Kasumi-1 (cell line): ENCODE data around the gene TIMM23.
"Not testable (repeated sequence)": the region's sequence is repeated elsewhere in the genome, so short reads cannot be mapped to it uniquely, and the experiment has no call there.

ENCODE experiments used
- DNase-seq, 2 experiments: peaks; one replicate each; lab custom pipeline; 2025; lab: John Stamatoyannopoulos, UW

Gene TIMM23, protein sequence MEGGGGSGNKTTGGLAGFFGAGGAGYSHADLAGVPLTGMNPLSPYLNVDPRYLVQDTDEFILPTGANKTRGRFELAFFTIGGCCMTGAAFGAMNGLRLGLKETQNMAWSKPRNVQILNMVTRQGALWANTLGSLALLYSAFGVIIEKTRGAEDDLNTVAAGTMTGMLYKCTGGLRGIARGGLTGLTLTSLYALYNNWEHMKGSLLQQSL

DNA sequence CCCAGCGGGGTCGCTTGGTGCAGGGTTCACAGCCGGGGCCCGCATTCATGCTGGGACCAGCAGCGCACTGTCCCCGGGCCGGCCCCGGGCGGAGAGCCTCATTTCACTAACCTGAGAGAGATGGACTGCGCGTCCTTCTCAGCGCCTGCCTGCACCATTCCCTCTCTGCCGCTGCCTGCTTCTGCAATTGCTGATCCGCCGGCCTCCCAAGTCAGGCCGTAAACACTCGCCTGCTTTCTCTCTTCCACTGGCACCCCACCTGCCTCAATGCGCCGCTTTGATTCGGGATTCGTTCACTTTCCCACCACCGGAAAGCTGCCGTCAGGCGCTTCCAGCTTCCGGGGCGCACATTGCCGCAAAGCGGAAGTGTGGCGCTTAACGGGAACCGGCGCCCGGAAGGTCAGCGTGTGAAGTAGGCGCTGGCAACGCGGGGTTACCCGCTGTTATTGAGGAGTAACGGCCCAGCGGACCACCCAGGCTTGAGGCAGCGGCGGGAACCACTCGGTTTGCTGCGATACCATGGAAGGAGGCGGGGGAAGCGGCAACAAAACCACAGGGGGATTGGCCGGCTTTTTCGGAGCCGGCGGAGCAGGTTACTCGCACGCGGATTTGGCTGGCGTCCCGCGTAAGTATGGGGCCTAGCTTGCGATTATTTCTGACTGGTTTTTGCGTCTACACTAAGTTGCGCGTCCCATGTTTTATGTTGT lies at the start of gene TIMM23:
TIMM23 (plus strand) TSS at position 384 of the 707 bp plus-strand sequence; CDS start at position 520, 136 bp downstream.
- peak; percentile 81 to 89 for DNase-seq

DNA sequence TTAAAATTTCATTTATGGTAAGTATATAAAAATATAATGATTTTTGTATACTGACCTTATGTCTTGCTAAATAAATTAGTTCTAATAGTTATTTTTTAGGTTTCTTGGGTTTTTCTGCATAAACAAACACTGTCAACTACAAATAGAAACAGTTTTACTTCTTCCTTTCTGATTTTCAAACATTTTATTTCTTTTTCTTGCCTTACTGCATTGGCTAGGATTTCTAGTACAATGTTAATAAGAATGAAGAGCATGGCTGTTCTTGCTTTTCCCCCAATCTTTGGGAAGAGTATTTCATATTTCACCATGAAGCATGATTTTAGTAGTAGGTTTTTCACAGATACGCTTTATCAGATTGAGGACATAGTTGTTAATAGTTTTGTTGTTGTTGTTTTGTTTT lies 45.5 kb upstream of the TIMM23 start:
- DNase-seq = not testable (repeated sequence)

DNA sequence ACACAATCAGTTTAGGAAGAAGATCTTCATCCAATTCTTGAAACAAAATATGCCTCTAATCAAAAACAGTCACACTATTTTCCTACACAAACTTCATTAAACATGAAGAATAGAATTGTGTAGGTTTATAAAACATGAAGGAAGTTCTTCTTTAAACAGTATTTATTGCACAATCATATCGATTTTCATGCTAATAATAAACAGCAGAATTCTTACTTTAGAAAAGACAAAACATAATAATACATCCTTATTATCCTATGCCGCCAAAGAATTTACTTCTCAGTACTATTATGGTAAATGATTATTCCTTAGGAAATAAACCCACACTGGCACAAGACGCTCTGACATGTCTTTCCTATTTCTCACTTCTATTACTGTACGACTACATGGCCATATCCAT lies 41.0 kb upstream of the TIMM23 start:
- DNase-seq = not testable (repeated sequence)

DNA sequence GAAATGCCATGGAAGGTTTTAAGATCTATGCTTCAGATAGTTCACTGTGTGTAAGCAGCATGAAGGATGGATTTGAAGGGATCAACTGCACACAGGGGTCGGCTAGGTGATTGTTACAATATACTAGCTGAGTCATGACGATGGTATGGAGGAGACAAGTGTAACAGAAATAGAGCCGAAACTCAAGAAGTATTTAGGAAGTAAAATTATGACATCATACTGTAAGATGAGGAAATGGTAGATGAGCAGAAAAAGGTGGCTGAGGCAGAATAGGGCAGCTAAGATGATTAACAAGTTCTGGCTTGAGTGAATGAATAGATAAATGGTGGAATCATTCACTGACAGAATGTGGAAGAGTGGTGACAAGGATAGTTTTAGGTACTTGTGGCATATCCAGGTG lies 37.5 kb upstream of the TIMM23 start:
- not testable (repeated sequence) for DNase-seq

DNA sequence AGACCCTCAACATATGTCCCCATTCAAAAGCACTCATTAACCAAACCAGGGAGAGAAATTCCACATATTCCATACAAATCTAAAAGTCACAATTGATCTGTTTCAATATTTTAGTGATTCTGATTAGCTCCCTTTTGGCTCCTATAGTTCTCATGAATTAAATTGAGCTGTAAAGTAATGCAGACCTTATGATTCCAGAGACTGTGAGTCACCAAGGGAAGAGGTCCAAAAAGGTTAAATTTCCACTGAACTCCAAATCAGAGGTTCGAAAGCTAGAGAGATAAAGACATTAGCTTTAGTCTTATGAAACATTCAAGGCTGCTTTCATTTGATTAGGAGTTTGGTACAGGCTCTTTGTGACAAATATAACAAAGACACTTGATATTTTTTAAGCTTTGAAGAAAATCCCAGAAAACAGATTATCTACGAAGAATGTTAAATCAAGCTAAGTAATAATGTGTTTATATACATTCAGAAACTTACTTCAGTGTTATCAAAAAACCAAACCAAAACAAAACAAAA lies 33.1 kb upstream of the TIMM23 start:
- DNase-seq = not testable (repeated sequence)

DNA sequence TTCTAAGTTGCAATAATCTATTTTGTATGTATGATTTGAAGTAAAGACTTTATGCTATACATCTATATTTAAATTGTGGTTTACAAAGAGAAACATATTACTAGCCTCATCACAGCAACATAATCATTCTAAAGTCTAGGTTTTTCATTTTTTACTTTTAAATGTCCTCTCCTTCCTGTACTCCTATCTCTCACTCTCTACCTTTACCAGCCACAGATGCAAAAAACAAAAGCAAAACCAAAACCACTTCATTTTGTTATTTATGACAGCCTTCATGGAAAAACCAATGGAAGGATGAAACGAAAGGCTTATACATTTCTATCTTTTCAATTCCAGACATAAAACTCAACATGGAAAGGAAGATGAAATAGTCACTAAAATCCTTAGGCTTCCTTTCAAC lies 31.1 kb upstream of the TIMM23 start:
- not testable (repeated sequence) for DNase-seq

DNA sequence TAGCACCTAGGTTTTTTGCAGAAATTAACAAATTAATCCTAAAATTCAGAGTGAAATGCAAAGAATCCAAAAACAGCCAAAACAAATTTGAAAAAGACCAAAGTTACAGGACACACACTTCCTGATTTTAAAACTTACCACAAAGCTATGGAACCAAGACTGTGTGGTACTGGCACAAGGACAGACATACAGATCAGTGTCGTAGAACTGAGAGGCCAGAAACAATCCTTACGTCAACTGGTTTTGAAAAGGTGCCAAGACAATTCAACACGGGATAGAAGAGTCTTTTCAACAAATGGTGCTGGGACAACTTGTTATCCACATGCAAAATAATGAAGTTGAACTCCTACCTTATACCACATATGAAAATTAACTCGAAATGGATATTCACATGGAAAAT lies 26.8 kb upstream of the TIMM23 start:
- peak in 1 of 2 experiments; percentile 6 for DNase-seq

DNA sequence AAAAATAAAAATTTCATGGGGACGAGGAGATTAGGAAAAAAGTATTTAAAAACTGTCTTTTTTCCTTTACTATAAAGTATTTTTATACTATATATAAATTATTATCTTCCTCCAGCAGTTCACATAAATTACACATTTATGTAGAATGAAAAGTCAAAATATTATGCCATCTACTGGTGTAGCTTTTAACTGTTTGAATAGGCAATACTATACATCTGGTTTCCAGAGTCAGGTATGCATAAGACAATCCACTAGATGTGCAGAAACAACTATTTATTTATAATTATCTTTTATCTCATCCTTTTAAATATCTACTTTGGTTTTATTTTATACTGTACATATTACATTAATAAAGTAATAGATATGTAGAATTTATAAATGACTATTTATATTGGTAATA lies 24.9 kb upstream of the TIMM23 start:
- peak; percentile 1 to 5 for DNase-seq

DNA sequence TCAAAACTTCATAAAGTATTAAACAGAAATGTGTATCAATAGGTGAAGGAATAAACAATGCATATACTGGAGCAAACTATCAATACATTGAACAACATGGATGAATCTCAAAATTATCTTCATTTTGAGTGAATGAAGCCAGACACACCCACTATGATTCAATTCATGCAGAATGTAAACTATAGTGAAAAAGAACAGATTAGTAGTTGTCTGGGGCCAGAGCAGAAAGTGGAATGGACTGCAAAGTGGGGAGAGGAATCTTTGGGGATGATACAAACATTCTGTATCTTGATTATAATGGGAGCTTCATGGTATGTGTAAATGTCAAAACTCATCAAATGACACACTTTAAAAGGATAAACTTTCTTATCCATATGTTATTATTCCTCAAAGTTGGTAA lies 23.5 kb upstream of the TIMM23 start:
- not testable (repeated sequence) for DNase-seq

DNA sequence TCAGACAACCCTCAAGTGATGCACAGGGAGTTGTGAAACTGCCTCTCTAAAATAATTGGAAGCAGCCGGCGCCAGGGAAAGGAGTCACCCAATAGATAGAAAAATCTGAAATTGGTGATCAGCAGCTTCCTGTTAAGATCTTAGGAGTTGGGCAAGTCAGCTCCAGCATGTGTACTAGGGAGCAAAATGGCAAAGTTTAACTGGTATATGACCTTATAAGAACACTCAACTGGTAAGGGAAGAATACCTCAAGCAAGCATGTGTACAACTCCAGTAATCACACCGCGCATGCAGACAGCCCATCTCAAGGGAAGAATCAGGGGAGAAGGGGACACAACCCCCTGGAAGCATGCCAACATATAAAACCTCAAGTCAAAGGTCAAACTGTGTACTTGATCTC lies 17.9 kb upstream of the TIMM23 start:
- DNase-seq = not testable (repeated sequence)

DNA sequence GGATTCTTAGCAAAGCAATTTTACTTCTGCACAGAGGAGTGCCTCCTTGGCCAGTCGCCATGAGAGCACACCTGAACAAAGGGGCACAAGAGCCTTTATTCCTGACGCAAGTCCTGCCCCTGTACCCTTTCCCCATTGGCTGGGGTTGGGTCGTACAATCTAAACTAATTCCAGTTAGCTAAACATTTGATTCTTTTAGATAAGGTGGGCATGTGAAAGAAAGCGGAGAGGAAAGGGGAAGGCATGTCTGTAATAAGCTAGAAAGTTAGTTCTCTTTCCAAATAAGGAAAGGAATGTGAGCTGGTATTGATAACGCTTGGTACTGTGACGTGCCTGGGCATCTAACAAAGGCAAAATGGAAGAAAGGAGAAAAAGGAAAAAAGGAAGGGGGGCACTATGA lies 15.7 kb upstream of the TIMM23 start:
- not testable (repeated sequence) for DNase-seq

DNA sequence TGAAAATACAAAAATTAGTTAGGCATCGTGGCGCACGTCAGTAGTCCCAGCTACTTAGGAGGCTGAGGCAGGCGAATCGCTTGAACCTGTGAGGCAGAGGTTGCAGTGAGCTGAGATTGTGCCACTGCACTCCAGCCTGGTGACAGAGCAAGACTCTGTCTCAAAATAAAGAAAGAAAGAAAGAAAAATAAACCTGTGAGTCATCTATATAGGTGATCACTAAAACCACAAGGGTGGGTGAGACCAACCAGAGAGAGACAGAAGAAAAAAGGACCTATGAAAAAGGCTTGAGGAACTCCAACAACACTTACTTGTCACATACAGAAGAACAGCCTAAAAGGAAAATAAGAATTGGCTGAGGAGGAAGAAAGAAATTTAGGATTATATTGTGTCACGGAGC lies 14.4 kb upstream of the TIMM23 start:
- not testable (repeated sequence) for DNase-seq

DNA sequence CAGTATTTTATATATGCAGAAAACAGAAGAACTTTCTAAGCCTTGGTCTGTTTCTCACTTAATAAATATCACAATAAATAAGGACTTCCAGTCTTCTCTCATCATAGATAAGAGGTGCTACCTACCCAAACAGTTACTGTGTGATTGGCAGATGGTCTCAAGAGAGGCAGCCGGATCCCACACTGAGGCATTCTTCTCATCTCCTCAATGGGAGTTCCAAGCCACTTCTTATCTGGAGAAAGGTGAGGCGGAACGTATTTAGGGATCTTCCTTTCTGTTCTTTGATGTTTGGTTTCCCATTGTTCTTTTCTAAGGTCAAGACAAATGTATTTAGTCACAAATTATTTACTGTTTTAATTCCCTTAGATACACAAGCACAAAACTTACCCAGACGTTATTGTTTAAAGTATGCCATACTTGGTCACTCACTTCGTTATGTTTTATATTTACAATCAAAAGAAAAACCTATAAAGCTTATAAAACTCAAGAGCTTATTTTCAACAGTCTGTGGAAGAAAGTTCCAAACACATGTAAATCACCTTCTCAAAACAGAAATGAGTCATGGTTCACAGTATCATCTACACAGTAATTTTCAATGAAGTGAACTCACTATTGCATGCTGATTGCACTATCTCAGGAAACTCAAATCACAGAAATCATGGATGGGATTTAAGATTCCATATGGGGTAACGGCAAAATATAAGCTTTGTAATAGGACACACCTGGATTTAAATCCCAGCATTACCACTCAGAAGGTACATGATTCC lies 9.4 kb upstream of the TIMM23 start:
- not testable (repeated sequence) for DNase-seq

DNA sequence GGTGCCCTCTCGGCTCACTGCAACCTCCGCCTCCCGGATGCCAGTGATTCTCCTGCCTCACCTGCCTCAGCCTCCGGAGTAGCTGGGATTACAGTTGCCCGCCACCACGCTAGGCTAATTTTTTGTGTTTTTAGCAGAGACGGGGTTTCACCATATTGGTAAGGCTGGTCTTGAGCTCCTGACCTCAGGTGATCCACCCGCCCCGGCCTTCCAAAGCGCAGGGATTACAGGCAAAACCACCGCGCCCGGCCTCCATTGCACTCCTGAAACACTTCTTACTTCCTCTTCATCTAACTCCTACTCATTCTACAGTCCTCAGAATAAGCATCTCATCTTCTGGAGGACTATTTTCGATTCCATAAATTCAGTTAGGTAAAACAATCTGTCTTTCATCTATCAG lies 1.3 kb upstream of the TIMM23 start:
- not testable (repeated sequence) for DNase-seq

DNA sequence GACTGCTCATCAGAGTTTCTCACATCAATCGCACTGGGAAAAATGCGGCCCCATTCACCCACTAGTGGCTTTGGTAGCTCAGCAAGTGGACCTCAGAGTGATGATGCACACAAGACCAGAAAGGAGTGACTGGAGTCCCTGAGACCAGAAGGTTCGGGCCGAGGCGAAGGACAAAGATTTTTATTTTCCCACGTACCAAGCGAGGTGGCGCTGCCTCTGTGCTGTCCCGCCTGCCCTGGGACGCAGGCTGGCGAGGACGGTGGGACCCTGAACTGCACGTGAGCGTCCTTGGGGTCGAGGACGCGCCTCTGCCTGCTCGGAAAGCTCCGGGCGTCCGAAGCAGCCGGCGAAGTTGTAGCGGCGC lies 565 bp upstream of the TIMM23 start:
- DNase-seq = peak in 1 of 2 experiments; percentile 7

DNA sequence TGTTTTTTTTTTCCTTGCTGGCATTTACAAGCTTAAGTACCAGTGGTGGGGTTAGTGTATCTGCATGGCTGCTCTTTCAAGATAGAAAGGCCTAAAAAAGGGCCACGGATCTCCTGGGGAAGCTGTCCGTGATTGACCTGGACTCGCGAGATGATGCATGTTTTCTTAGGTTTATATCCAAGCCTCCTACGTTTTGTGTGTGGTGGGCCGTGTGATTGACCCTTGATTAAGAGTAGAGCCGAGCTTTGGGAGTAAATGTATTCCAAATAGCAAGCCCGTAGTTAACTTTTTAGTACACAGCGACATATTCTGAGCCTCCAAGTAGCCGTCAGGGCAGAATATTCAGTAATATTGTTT lies 502 bp downstream of the TIMM23 start:
- DNase-seq = peak; percentile 8 to 9

DNA sequence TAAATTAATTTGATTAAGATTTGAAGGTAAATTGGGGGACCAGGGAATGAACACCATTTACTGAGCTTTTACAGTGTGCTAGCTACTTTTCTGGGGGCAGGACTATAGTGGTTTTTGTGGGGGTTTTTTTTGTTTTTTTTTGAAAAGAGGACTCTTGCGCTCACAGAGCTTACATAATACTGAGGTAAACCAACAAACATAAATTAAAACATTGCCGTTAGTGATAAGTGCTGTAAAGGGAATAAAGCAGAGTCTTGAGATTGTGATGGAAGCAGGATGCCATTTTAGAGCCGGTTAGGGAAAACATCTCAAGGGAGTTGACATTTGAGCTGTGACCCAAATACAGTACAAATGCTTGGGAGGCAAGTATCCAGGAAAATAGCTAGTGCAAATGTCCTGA lies 1.8 kb downstream of the TIMM23 start:
- DNase-seq = not testable (repeated sequence)

DNA sequence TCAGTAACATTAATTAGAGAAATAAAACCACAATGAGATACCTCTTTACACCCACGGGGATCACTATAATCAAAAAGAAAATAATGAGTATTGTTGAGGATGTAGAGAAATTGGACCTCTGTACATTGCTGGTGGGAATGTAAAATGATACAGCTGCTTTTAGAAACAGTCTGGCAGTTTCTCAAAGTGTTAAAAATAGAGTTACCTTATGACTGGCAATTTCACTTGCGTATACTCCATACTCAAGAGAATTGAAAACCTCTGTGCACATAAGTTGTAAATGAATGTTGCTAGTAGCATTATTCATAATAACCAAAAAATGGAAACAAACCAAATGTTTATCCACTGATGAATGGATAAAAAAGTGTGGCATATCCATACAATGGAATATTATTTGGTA lies 6.3 kb downstream of the TIMM23 start:
- DNase-seq = not testable (repeated sequence)

DNA sequence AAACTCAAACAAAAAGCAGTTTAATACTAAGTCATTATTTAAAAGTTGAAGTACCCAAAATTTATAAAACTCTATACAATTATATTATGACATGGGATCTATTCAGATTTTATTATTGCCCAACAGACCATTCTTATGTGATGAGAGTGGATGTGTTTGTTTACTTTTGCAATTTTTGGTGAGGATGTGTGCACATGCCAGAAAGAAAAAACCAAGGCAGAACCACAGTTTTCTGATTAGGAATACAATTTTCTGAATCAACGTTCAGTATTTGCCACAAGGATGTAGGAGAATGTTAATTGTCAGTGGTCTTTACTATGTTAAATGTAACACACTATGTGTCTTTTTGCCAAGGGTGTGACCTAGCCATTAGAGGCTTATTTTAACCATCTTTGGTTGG lies 9.1 kb downstream of the TIMM23 start:
- DNase-seq = not testable (repeated sequence)

DNA sequence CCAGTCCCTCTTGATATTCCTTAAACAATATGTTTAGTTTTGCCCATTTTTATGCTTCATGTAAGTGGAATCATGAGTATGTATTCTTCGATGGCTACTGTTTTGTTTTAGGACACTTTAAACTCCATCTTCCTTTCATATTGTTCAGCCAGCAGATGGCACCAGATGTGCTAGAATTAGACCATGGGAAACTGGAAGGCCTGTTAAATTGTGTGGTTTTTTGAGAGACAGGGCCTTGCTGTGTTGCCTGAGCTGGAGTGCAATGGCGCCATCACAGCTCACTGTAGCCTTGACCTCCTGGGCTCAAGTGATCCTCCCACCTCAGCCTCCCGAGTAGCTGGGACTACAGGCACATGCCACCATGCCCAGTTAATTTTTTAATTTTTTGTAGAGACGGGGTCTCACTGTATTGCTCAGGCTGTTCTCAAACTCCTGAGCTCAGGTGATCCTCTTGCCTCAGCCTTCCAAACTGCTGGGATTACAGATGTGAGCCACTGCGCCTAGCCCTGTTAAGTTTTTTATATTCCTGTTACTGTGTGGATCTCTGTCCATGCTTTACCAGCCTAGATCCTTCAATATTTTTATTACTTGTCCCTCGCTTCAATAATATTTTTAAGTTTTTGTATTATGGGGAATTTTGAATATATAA lies 11.4 kb downstream of the TIMM23 start:
- peak; percentile 81 to 87 for DNase-seq

DNA sequence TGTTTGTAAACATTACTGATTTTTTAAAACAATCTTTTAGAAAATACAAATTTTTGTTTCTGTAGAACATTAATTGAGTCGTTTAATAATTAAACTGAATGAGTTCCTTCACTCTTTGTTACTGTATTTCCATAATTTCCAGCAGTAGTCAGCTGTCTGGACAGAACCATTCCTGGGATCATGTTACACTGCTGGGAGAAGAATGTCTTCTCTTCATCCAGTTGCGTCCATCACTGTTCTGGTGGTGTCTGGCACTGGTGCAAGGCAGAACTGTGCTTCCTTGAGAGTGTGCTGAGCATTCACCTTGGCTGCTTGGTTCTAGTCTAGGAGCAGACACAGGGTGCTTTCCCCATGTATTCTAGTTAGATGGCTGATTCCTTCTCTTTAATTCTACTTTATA lies 12.2 kb downstream of the TIMM23 start:
- not testable (repeated sequence) for DNase-seq

DNA sequence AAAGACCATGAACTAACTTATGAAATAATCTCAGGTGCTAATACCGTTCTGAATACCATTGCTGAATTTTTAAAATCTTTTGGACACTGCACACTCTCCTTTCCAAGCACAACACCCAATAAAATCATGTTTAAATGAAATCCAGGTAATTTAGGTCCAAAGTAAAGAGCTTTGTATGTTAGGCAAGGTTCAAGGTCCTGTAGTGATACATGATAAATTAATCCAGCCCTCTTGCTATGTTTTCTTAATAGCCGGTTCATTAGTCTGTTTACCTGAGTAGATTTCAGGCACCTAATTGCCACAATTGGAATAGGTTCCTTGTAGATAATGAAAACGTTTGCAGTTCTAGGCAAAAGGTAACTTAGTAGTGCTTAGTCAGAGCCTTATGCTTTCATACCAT lies 13.3 kb downstream of the TIMM23 start:
- not testable (repeated sequence) for DNase-seq
